ENCODE data around the gene FAM47E.
A peak's percentile ranks its signal among the peaks of the same experiment; 100 is the strongest.

The FAM47E gene

DNA sequence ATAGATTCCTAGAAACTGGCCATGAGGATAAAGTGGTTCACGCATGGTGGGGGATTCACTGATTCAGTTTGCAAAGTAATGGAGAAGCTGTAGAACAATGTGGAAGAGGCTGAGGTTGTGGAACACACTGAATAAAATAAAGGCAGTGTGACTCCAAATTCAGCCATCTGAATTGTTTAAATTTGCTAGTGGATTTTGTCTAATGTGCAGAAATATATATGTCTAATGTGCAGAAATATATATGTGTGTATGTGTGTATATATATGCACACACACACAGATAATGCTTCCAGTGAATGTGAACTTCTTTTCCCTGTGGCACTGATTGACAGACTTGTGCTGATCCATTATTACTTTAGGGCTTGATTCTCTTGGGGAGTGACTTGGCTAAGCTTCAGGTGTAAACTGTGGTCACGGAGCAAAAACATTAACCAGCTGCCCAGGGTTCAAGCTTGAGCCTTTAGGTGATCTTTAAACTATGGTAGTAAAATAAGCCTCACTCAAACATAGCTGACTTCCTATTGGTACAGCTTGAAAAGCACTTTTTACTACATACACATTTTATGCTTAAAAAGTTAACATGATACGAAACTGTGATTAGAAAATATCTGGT lies 58.5 kb downstream of the FAM47E start:
- CTCF ChIA-PET: no interaction called here
- TF ChIP-seq ZNF600 (tag by site-specific recombination; IDR thresholded peaks at IDR 0.05): no peak
- no peak for TF ChIP-seq ZNF623 (tag by site-specific recombination; IDR thresholded peaks at IDR 0.05)
- TF ChIP-seq PBX3 (CRISPR knock-in tag; IDR thresholded peaks at IDR 0.05): no peak
- TF ChIP-seq YY2 (tag by site-specific recombination; IDR thresholded peaks at IDR 0.05): no peak
- TF ChIP-seq KLF7 (tag by site-specific recombination; IDR thresholded peaks at IDR 0.05; ENCODE audit: borderline replicate concordance): no peak
- TF ChIP-seq HOXD13 (CRISPR knock-in tag; IDR thresholded peaks at IDR 0.05; ENCODE audit: borderline replicate concordance): no peak
- no peak for TF ChIP-seq ZNF830 (tag by site-specific recombination; IDR thresholded peaks at IDR 0.05; ENCODE audit: low read depth)
- TF ChIP-seq, protein P1, sequence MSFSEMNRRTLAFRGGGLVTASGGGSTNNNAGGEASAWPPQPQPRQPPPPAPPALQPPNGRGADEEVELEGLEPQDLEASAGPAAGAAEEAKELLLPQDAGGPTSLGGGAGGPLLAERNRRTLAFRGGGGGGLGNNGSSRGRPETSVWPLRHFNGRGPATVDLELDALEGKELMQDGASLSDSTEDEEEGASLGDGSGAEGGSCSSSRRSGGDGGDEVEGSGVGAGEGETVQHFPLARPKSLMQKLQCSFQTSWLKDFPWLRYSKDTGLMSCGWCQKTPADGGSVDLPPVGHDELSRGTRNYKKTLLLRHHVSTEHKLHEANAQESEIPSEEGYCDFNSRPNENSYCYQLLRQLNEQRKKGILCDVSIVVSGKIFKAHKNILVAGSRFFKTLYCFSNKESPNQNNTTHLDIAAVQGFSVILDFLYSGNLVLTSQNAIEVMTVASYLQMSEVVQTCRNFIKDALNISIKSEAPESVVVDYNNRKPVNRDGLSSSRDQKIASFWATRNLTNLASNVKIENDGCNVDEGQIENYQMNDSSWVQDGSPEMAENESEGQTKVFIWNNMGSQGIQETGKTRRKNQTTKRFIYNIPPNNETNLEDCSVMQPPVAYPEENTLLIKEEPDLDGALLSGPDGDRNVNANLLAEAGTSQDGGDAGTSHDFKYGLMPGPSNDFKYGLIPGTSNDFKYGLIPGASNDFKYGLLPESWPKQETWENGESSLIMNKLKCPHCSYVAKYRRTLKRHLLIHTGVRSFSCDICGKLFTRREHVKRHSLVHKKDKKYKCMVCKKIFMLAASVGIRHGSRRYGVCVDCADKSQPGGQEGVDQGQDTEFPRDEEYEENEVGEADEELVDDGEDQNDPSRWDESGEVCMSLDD (tag by site-specific recombination; IDR thresholded peaks at IDR 0.05): no peak
- no peaks in the 10 kb centered on the region for H3K9me3 ChIP-seq (ENCODE audit: control insufficient read depth, insufficient read depth, low read depth, low read length)
- no peak overlapping the region for H3K4me3 ChIP-seq (ENCODE audit: low read depth, low read length)
- H3K4me1 ChIP-seq (ENCODE audit: control insufficient read depth, insufficient read depth, low read length): no peaks in the 10 kb centered on the region
- peaks cover 0 to 17% of the 10 kb centered on the region in 2 experiments; a peak in 1 of 3 replicates for H3K36me3 ChIP-seq (ENCODE audit: control insufficient read depth in 2 of 2, insufficient read depth in 1 of 2, low read length in 2 of 2)
- H3K27ac ChIP-seq (ENCODE audit: extremely low read depth, low read depth, low read length): no peak overlapping the region
- POLR2A ChIA-PET: no interaction called here

GRCh38 chr4:76310683-76311082 lies 59.2 kb downstream of the FAM47E start:
- TF ChIP-seq ZNF324 (tag by site-specific recombination; IDR thresholded peaks at IDR 0.05) (no peak), PRDM10 (tag by site-specific recombination; IDR thresholded peaks at IDR 0.05) (peak; percentile 45)
- peaks cover 0 to 17% of the 10 kb centered on the region in 2 experiments; a peak in 1 of 3 replicates for H3K36me3 ChIP-seq (ENCODE audit: control insufficient read depth in 2 of 2, insufficient read depth in 1 of 2, low read length in 2 of 2)
- POLR2A ChIA-PET: no interaction called here
- CTCF ChIA-PET: no interaction called here
- H3K9me3 ChIP-seq (ENCODE audit: control insufficient read depth, insufficient read depth, low read depth, low read length): no peaks in the 10 kb centered on the region
- H3K4me3 ChIP-seq (ENCODE audit: low read depth, low read length): no peak overlapping the region
- no peak overlapping the region for H3K27ac ChIP-seq (ENCODE audit: extremely low read depth, low read depth, low read length)
- H3K4me1 ChIP-seq (ENCODE audit: control insufficient read depth, insufficient read depth, low read length): no peaks in the 10 kb centered on the region

DNA sequence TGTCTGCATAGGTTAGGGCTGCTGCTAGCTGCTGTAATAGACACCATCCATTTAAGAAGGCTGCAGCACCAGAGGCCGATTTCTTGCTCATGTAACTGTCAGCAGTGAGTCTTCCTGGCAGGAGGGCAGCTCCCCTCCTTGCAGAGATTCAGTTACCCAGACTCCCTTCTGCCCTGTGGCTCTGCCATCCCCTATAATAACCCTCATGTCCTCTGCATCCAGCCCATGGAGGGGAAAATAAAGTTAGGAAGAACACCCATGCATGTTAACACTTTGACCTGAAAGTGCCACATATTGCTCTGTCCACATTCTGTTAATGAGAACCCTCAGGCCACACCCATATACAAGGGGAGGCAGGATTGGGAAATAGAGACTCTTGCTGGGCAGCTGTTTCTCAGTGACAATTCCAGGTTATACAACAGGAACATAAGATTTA lies 60.4 kb downstream of the FAM47E start:
- POLR2A ChIA-PET: no interaction called here
- Histone ChIP-seq H3K4me3 (ENCODE audit: low read depth, low read length) (no peak overlapping the region), H3K27ac (ENCODE audit: extremely low read depth, low read depth, low read length) (no peak overlapping the region), H3K36me3 (ENCODE audit: control insufficient read depth in 2 of 2, insufficient read depth in 1 of 2, low read length in 2 of 2) (peaks cover 0 to 17% of the 10 kb centered on the region in 2 experiments; a peak in 1 of 3 replicates), H3K4me1 (ENCODE audit: control insufficient read depth, insufficient read depth, low read length) (no peaks in the 10 kb centered on the region), H3K9me3 (ENCODE audit: control insufficient read depth, insufficient read depth, low read depth, low read length) (no peaks in the 10 kb centered on the region)
- CTCF ChIA-PET: interaction anchor here (1.1 kb wide), 1 partner anchor 398 kb away, joined by 3 read pairs; no protein-coding TSS in a partner anchor
- TF ChIP-seq OSR2 (tag by site-specific recombination; IDR thresholded peaks at IDR 0.05): no peak
- no peak for TF ChIP-seq HOXC10 (CRISPR knock-in tag; IDR thresholded peaks at IDR 0.05)
- TF ChIP-seq ZBTB17 (tag by site-specific recombination; IDR thresholded peaks at IDR 0.05): peak; percentile 64
- TF ChIP-seq SP3 (tag by site-specific recombination; IDR thresholded peaks at IDR 0.05): no peak
- 0 out of 2 replicates have a peak, but pooled peaks have one; percentile 19 for TF ChIP-seq PRDM10 (tag by site-specific recombination; IDR thresholded peaks at IDR 0.05)
- no peak for TF ChIP-seq ZNF692 (tag by site-specific recombination; IDR thresholded peaks at IDR 0.05)
- no peak for TF ChIP-seq ZBTB8A (tag by site-specific recombination; IDR thresholded peaks at IDR 0.05)
- TF ChIP-seq ZNF558 (tag by site-specific recombination; IDR thresholded peaks at IDR 0.05): no peak

All from HEK293 (cell line).